KBM-7 (cell line): Measurements from ENCODE around the gene PCNX2.
"Not testable (repeated sequence)": the region's sequence is repeated elsewhere in the genome, so short reads cannot be mapped to it uniquely, and the experiment has no call there.

Experiments used
- DNase-seq: peaks from one replicate; pipeline ENCODE4 v3.0.0-alpha.2; 2015
- in situ Hi-C: fragments of 300-500 bp; cut with MboI; formaldehyde crosslinking; loops from 2 replicates; pipeline ENCODE4 v1.14.3; 2020; ENCODE audit warnings: low sequenced_read_pairs, low pct_unique_long_range_greater_than_20kb, mixed read lengths

The PCNX2 gene

GRCh38 chr1:233183226-233184020 is 112.1 kb downstream of the PCNX2 start:
- in situ Hi-C loops, result no loop called here
- no peak for DNase-seq

- DNase-seq, result no peak
- in situ Hi-C loops, result no loop called here
These were observed 112.9 kb downstream of the PCNX2 start for GRCh38 chr1:233182587-233182986.

GRCh38 chr1:233180641-233181364 is 114.7 kb downstream of the PCNX2 start:
- peak; percentile 48 for DNase-seq
- in situ Hi-C loops, result no loop called here

GRCh38 chr1:233179638-233180037 is 115.9 kb downstream of the PCNX2 start:
- peak; percentile 88 for DNase-seq

GRCh38 chr1:233172201-233172600 is 123.3 kb downstream of the PCNX2 start:
- in situ Hi-C loops, result no loop called here
- DNase-seq, result peak; percentile 71

More at GRCh38 chr1:233179638-233180037, 115.9 kb downstream of the PCNX2 start:
- in situ Hi-C loops, result not testable (repeated sequence)

DNA sequence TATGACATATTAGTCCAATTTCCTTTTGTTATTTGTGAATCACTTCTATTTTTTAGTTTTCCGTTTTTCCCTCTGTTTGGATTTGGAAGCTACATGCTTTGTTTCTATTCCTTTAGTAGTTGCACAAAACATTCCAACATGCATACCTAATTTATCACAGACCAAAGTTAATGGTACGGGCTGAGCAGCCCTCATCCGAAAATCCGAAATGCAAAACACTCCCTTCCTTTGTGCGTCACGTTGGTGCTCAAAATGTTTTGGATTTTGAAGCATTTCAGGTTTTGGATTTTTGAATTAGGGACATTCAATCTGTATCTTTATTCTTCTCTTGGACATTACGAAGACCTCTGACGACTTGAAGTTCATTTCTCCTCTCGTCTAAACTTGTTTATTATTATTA is 124.8 kb downstream of the PCNX2 start:
- in situ Hi-C loops, result no loop called here

DNA sequence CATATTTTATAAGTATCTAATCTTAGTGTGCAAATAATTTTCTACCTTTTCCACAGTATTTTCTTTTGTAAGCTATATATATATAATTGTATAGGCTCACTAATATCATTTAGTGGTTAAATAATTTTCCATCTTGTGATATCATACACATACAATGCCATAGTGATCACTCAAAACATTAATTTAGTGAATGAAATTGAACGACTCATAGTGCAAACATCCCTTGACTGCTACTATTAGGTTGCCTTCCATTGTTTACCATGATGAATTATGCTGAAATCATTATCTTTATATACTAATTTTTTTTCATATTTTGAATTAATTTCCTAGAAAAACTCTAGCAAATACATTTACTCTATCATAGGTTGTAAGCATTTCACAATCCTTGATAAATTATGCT is 127.1 kb downstream of the PCNX2 start:
- in situ Hi-C loops, result no loop called here
- no peak for DNase-seq

More for the DNA sequence above, 124.8 kb downstream of the PCNX2 start:
- no peak for DNase-seq

DNA sequence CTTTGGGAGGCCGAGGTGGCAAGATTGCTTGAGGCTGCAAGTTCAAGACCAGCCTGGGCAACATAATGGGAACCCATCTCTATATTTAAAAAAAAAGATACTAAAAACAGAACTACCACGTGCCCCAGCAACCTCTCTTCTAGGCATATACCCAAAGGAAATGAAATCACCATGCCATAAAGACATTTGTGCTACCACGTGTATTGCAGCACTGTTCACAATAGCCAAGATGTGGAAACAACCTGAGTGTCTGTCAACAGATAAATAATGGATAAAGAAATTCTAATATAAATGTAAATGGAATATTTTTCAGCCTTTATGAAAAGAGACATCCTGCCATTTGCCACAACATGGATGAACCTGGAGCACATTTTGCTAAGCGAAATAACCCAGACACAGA is 128.6 kb downstream of the PCNX2 start:
- no peak for DNase-seq

GRCh38 chr1:233163696-233164095 is 131.8 kb downstream of the PCNX2 start:
- in situ Hi-C loops, result no loop called here
- no peak for DNase-seq

More for the DNA sequence above, 128.6 kb downstream of the PCNX2 start:
- in situ Hi-C loops, result no loop called here

GRCh38 chr1:233158322-233158721 is 137.2 kb downstream of the PCNX2 start:
- no peak for DNase-seq
- in situ Hi-C loops, result no loop called here

DNA sequence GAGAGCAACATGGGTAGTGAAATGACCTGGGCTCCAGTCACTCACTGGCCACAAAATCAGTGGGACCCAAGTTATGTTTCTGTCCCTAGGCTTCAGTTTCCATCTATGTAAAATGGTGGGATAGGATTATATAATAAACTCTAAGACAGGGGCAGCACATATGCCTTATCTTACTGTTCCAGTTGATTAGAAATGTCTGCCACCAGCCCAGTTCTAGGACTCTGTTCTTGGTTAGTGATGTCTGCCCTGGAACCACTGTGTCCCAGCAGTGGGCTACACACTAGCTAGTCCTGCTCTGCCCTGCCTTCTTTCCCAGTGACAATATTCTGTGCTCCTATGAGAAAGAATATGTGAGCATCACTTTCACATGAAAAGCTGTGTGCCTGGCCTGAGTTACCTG is 138.3 kb downstream of the PCNX2 start:
- DNase-seq, result no peak
- in situ Hi-C loops, result no loop called here

GRCh38 chr1:233151861-233152260 is 143.7 kb downstream of the PCNX2 start:
- DNase-seq, result no peak
- in situ Hi-C loops, result no loop called here

DNA sequence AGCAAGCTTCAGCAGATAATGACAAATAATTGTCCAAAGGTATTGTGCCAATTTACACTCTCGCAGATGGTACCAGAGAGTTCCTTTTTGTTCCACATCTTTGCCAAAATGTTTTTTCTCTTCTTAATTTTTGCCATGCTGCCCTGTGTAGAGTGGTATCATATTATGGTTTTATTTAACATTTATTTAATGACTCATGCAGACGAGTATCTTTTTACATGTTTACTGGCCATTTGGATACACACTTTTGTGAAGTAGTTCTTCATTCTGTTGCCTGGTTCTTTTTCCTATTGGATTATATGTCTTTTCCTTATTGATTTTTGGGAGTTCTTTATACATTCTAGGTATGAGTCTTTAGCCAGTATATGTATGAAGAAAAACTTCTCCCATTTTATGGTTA is 151.1 kb downstream of the PCNX2 start:
- in situ Hi-C loops, result no loop called here
- no peak for DNase-seq

GRCh38 chr1:233143241-233143640 is 152.3 kb downstream of the PCNX2 start:
- in situ Hi-C loops, result no loop called here
- DNase-seq, result no peak

DNA sequence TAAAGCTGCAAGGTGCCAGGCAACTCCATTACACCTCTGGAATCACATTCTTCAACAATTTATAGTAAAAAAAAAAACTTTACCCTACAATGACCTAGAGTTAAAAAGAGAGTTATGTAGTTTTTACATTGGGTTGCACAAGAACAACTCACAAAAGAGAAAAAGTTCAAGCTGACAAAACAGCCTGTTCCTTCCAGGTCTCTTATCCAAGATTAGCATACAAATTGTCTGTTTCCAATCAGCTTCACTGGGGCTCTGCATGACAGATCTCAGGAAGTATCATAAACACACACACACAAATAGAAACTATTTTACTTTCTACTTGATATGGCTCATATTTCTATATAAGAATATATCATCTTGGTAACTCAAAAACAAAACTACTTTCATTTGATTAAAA is 154.6 kb downstream of the PCNX2 start:
- DNase-seq, result no peak
- in situ Hi-C loops, result no loop called here

DNA sequence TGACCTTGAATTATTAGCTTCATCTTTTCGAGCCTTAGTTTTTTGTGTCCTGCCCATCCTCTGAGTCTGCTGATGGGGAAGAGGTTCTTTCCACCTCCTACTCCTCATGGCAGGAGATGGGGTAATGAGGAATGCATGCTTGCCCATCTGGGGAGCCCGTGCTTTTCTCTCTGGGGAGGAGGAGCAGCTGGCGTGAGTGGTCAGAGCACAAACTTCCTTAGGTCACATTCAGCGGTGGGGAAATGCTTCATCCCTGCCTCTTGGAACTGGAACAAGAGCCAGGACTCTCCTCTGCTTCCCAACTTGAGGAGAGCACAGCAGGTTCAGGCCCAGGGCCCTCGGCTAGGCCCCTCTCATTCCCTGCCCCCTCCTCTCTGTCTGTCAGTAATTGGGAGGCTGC is 155.0 kb downstream of the PCNX2 start:
- DNase-seq, result no peak
- in situ Hi-C loops, result no loop called here

- no peak for DNase-seq
- in situ Hi-C loops, result no loop called here
These were observed 156.5 kb downstream of the PCNX2 start for GRCh38 chr1:233138788-233139585.

DNA sequence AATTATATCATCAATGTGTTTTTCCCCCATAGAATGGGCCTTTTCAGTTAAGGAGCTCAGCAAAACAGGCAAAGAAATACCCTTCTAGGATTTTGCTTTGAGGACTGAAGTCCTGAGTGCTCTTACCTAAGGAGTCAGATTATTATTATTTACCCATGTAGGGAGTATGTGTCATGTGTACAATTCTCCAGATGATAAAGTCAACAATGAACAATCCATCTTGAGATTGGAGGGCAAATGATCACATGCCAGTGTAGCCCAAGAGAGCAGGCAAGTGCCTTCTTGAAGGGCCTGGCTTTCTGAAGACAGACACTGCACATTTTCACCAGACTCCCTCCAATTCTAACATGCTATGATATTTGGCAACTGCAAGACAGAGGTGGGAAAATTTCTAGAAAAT is 159.7 kb downstream of the PCNX2 start:
- DNase-seq, result no peak
- in situ Hi-C loops, result no loop called here

DNA sequence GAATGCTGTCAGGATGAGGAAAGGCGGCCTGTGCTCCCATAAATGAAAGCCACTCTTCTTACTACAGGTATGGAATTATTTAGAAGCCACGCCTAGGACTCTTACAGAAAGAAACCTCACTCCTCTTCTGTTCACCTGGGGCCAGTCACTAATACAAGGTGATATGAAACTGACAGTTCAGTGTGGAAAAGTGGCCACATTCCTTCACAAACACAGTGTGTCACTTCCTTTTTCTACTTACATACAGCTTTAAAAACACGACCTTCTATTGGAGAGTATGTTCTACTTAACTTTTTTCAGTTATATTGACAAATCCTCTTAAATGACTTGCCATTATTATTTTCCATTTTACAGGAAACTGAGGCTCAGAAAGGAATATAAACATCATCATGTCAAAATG is 163.1 kb downstream of the PCNX2 start:
- in situ Hi-C loops, result no loop called here
- DNase-seq, result no peak

GRCh38 chr1:233129031-233129430 is 166.5 kb downstream of the PCNX2 start:
- DNase-seq, in situ Hi-C loops: not testable (repeated sequence)
